Erythroblast (primary cell): ENCODE measurements around the gene PCDHGA3.

ENCODE experiments used
- GATA1 ChIP-seq: IDR thresholded peaks from 2 replicates; pipeline ENCODE4 v1.6.1; 2011; ENCODE audit warnings: low read depth, mild to moderate bottlenecking, control low read depth, low read length, moderate library complexity
- POLR2A ChIP-seq: IDR thresholded peaks from 2 replicates; pipeline ENCODE4 v1.6.1; 2011; ENCODE audit warnings: mild to moderate bottlenecking, low read length

DNA sequence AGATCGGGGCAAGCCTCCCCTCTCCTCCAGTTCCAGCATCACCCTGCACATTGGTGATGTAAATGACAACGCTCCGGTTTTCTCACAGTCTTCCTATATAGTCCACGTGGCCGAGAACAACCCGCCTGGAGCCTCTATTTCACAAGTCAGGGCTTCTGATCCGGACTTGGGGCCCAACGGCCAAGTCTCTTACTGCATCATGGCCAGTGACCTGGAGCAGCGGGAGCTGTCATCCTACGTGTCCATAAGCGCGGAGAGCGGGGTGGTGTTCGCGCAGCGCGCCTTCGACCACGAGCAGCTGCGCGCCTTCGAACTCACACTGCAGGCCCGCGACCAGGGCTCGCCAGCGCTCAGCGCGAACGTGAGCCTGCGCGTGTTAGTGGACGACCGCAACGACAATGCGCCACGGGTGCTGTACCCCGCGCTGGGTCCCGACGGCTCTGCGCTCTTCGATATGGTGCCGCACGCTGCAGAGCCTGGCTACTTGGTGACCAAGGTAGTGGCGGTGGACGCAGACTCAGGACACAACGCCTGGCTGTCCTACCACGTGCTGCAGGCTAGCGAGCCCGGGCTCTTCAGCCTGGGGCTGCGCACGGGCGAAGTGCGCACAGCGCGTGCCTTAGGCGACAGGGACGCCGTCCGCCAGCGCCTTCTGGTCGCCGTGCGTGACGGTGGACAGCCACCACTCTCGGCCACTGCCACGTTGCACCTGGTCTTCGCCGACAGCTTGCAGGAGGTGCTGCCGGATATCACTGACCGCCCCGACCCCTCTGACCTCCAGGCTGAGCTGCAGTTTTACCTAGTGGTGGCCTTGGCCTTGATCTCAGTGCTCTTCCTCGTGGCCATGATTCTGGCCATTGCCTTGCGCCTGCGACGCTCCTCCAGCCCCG lies 45.8 kb downstream of the PCDHGA3 start:
- TF ChIP-seq POLR2A (no peak), GATA1 (no peak)
